ENCODE data around the gene COL1A1. TPM values are rescaled to one million over a fixed set of nuclear protein-coding genes. Genes with fewer than 3 reads are reported as not detected.
A peak's percentile ranks its signal among the peaks of the same experiment; 100 is the strongest.

COL1A1 gene
- total RNA-seq, 1 experiment from 2014 or later: 86.8 TPM

GRCh38 chr17:50203604-50204345 is 2.3 kb upstream of the COL1A1 start:
- in situ Hi-C loops (cut with HindIII; ENCODE audit: low sequenced_read_pairs): loop anchor here (5.0 kb wide), 1 partner anchor 89 kb away; no protein-coding TSS in a partner anchor
- no peak for DNase-seq (ENCODE audit: low spot score)

GRCh38 chr17:50203086-50203485 is 1.7 kb upstream of the COL1A1 start:
- DNase-seq (ENCODE audit: low spot score): no peak
- in situ Hi-C loops (cut with HindIII; ENCODE audit: low sequenced_read_pairs): loop anchor here (5.0 kb wide), 1 partner anchor 89 kb away; no protein-coding TSS in a partner anchor

- peak; percentile 70 for DNase-seq (ENCODE audit: low spot score)
- in situ Hi-C loops (cut with HindIII; ENCODE audit: low sequenced_read_pairs): loop anchor here (5.0 kb wide), 1 partner anchor 92 kb away; no protein-coding TSS in a partner anchor
These were observed 765 bp downstream of the COL1A1 start for GRCh38 chr17:50200457-50201275.

GRCh38 chr17:50199803-50200456 is 1.5 kb downstream of the COL1A1 start:
- in situ Hi-C loops (cut with HindIII; ENCODE audit: low sequenced_read_pairs): loop anchor here (5.0 kb wide), 1 partner anchor 92 kb away; no protein-coding TSS in a partner anchor
- DNase-seq (ENCODE audit: low spot score): peak; percentile 30

GRCh38 chr17:50199211-50199802 is 2.1 kb downstream of the COL1A1 start:
- in situ Hi-C loops (cut with HindIII; ENCODE audit: low sequenced_read_pairs): no loop called here
- DNase-seq (ENCODE audit: low spot score): no peak

- DNase-seq (ENCODE audit: low spot score): peak; percentile 28
- in situ Hi-C loops (cut with HindIII; ENCODE audit: low sequenced_read_pairs): no loop called here
These were observed 3.3 kb downstream of the COL1A1 start for GRCh38 chr17:50198026-50198669.

- DNase-seq (ENCODE audit: low spot score): no peak
- in situ Hi-C loops (cut with HindIII; ENCODE audit: low sequenced_read_pairs): no loop called here
These were observed 4.6 kb downstream of the COL1A1 start for GRCh38 chr17:50196826-50197225.

- in situ Hi-C loops (cut with HindIII; ENCODE audit: low sequenced_read_pairs): no loop called here
These were observed 5.4 kb downstream of the COL1A1 start for GRCh38 chr17:50196036-50196435.

GRCh38 chr17:50194934-50195865 is 6.2 kb downstream of the COL1A1 start:
- in situ Hi-C loops (cut with HindIII; ENCODE audit: low sequenced_read_pairs): no loop called here
- DNase-seq (ENCODE audit: low spot score): no peak

More at GRCh38 chr17:50196036-50196435, 5.4 kb downstream of the COL1A1 start:
- no peak for DNase-seq (ENCODE audit: low spot score)

GRCh38 chr17:50194140-50194933 is 7.1 kb downstream of the COL1A1 start:
- DNase-seq (ENCODE audit: low spot score): no peak
- in situ Hi-C loops (cut with HindIII; ENCODE audit: low sequenced_read_pairs): no loop called here

GRCh38 chr17:50192618-50193291 is 8.7 kb downstream of the COL1A1 start:
- no peak for DNase-seq (ENCODE audit: low spot score)

GRCh38 chr17:50192144-50192617 is 9.2 kb downstream of the COL1A1 start:
- no peak for DNase-seq (ENCODE audit: low spot score)
- in situ Hi-C loops (cut with HindIII; ENCODE audit: low sequenced_read_pairs): no loop called here

More at GRCh38 chr17:50192618-50193291, 8.7 kb downstream of the COL1A1 start:
- in situ Hi-C loops (cut with HindIII; ENCODE audit: low sequenced_read_pairs): no loop called here

- in situ Hi-C loops (cut with HindIII; ENCODE audit: low sequenced_read_pairs): no loop called here
- DNase-seq (ENCODE audit: low spot score): no peak
These were observed 9.9 kb downstream of the COL1A1 start for GRCh38 chr17:50191359-50192143.

GRCh38 chr17:50190603-50191358 is 10.7 kb downstream of the COL1A1 start:
- DNase-seq (ENCODE audit: low spot score): no peak
- in situ Hi-C loops (cut with HindIII; ENCODE audit: low sequenced_read_pairs): no loop called here

- DNase-seq (ENCODE audit: low spot score): no peak
- in situ Hi-C loops (cut with HindIII; ENCODE audit: low sequenced_read_pairs): no loop called here
These were observed 11.2 kb downstream of the COL1A1 start for GRCh38 chr17:50190293-50190602.
